GM12878 (cell line): ENCODE measurements around the gene MIPOL1. TPM values are rescaled to one million over a fixed set of nuclear protein-coding genes. Genes with fewer than 3 reads are reported as not detected.

ENCODE experiments used
- ATAC-seq: fragments of 200-7000 bp; cut with Tn5 transposase; 3 replicates; pipeline ENCODE4 v1.9.1; 2020; ENCODE audit warnings: mild to moderate bottlenecking, moderate library complexity
- BruUV-seq: library from RNA; stranded (reverse); fragments of 400-500 nt; replicated peaks from 2 replicates; lab custom pipeline; 2021; lab: Mats Ljungman, UMichigan
- CTCF ChIA-PET: fragments of 300-600 bp; sonication (Branson Sonifier 250); formaldehyde crosslinking; extraction: SDS; loops from one replicate; lab custom pipeline; 2021; ENCODE audit warnings: inconsistent platforms; lab: Yijun Ruan, JAX
- POLR2A ChIA-PET: fragments of 350-600 bp; formaldehyde crosslinking; extraction: SDS; loops from one replicate; lab custom pipeline; 2021; ENCODE audit warnings: inconsistent platforms; lab: Charles Lee
- RAD21 ChIA-PET: fragments of 300-600 bp; sonication (Branson Sonifier 250); formaldehyde crosslinking; loops from one replicate; lab custom pipeline; 2023; ENCODE audit warnings: antibody characterized with exemption; ENCODE audit not compliant: unreplicated experiment; lab: Charles Lee
- SMC1A ChIA-PET: fragments of 300-600 bp; sonication (Branson Sonifier 250); formaldehyde crosslinking; loops from one replicate; lab custom pipeline; 2023; ENCODE audit not compliant: unreplicated experiment, uncharacterized antibody; lab: Charles Lee
- DNase-seq: peaks from one replicate; pipeline ENCODE4 v3.0.0-alpha.2; 2011; ENCODE audit warnings: low read depth, low spot score
- FAIRE-seq: peaks from 3 replicates; lab custom pipeline; 2011; peaks lifted over from hg19 to GRCh38; lab: Jason Lieb, UNC
- H2AFZ ChIP-seq: 2 replicates; pipeline ENCODE4 v1.6.0; 2011; ENCODE audit warnings: low read depth, low read length, control low read depth; ENCODE audit not compliant: control insufficient read depth
- H3K27ac ChIP-seq: 2 replicates; pipeline ENCODE4 v1.5.1; 2011; ENCODE audit warnings: control low read depth; ENCODE audit not compliant: control insufficient read depth, insufficient read depth
- H3K27me3 ChIP-seq, 2 experiments: replicated peaks in 1 of 2; 2 replicates each; pipeline versions ENCODE4 v1.6.0 to v1.6.1; 2011; ENCODE audit warnings: low read length in 1 of 2; ENCODE audit not compliant: control insufficient read depth in 2 of 2, insufficient read depth in 2 of 2
- H3K36me3 ChIP-seq, 2 experiments: 2 replicates each; pipeline ENCODE4 v1.5.1; 2011; ENCODE audit warnings: low read length in 1 of 2; ENCODE audit not compliant: control insufficient read depth in 2 of 2, insufficient read depth in 2 of 2
- H3K4me1 ChIP-seq: 2 replicates; pipeline ENCODE4 v1.6.1; 2011; ENCODE audit warnings: mild to moderate bottlenecking, low read length, moderate library complexity, mixed read lengths; ENCODE audit not compliant: control insufficient read depth, insufficient read depth
- H3K4me2 ChIP-seq: 2 replicates; pipeline ENCODE4 v1.6.0; 2011; ENCODE audit warnings: control low read depth; ENCODE audit not compliant: control insufficient read depth, insufficient read depth
- H3K4me3 ChIP-seq: fragments of 200-600 bp; sonication (generic); 2 replicates; pipeline ENCODE4 v1.5.1; 2016
- H3K79me2 ChIP-seq: 2 replicates; pipeline ENCODE4 v1.6.0; 2011; ENCODE audit warnings: low read length; ENCODE audit not compliant: control insufficient read depth, insufficient read depth
- H3K9ac ChIP-seq: 2 replicates; pipeline ENCODE4 v1.8.0; 2011; ENCODE audit warnings: low read length, control low read depth, mixed read lengths; ENCODE audit not compliant: control insufficient read depth, insufficient read depth
- H3K9me3 ChIP-seq: replicated peaks from 3 replicates; pipeline ENCODE4 v1.5.1; 2011; ENCODE audit warnings: mild to moderate bottlenecking, low read length; ENCODE audit not compliant: control insufficient read depth, insufficient read depth
- H4K20me1 ChIP-seq: 2 replicates; pipeline ENCODE4 v1.6.0; 2011; ENCODE audit not compliant: control insufficient read depth, insufficient read depth
- EGR1 ChIP-seq, 2 experiments: IDR thresholded peaks; 1 replicate in 1 of 2; 2 replicates in 1 of 2; pipeline ENCODE4 v1.6.1; 2011 to 2012; ENCODE audit warnings: low read depth in 2 of 2, low read length in 2 of 2, borderline replicate concordance in 1 of 2, mild to moderate bottlenecking in 1 of 2, moderate library complexity in 1 of 2
- HDGF ChIP-seq: fragments of 450-650 bp; IDR thresholded peaks from 2 replicates; pipeline ENCODE4 v1.6.1; 2016; ENCODE audit warnings: antibody characterized with exemption
- JUND ChIP-seq: IDR thresholded peaks from 2 replicates; pipeline ENCODE4 v1.6.1; 2012; ENCODE audit warnings: low read depth, mild to moderate bottlenecking, low read length, improper control_type of control experiment, moderate library complexity
- RUNX3 ChIP-seq: IDR thresholded peaks from 2 replicates; pipeline ENCODE4 v1.6.1; 2012; ENCODE audit warnings: low read length, inconsistent platforms
- TCF12 ChIP-seq: IDR thresholded peaks from 2 replicates; pipeline ENCODE4 v1.6.1; 2011; ENCODE audit warnings: low read depth, mild to moderate bottlenecking, low read length
- ZNF207 ChIP-seq: fragments of 450-650 bp; IDR thresholded peaks from 2 replicates; pipeline ENCODE4 v1.6.1; 2014; ENCODE audit warnings: antibody characterized with exemption, mild to moderate bottlenecking, borderline replicate concordance
- ZNF592 ChIP-seq: fragments of 450-650 bp; IDR thresholded peaks from 2 replicates; pipeline ENCODE4 v1.6.1; 2017; ENCODE audit warnings: mild to moderate bottlenecking, moderate library complexity
- WGBS: methylation state at CpG from one replicate; pipeline ENCODE4 v1.1.6; 2016; ENCODE audit warnings: low lambda C conversion rate; ENCODE audit not compliant: insufficient replicate concordance, insufficient coverage; ENCODE audit errors: missing lambda C conversion rate; 5-methylcytosine and 5-hydroxymethylcytosine counted together
- in situ Hi-C: fragments of 300-500 bp; cut with MboI; formaldehyde crosslinking; loops from 9 replicates; pipeline ENCODE4 v1.14.3; 2018; ENCODE audit warnings: mixed read lengths
- intact Hi-C: fragments of 100-400 bp; cut with micrococcal nuclease; formaldehyde crosslinking; loops from one replicate; pipeline ENCODE4 v1.14.2; 2022; ENCODE audit not compliant: unreplicated experiment
- polyA plus RNA-seq, 11 experiments: library from polyadenylated mRNA; depleted of rRNA in 4 of 11; unstranded in 6 of 11; stranded (reverse) in 5 of 11; fragments of >200 nt; fragmentation: Nextera tagmentation in 4 of 11; fragmentation: Illumina TruSeq in 1 of 11; extraction: Ambion mirVana in 4 of 11; extraction: Trizol in 1 of 11; gene quantifications; 1 replicate in 1 of 11; 2 replicates in 10 of 11; pipeline versions ENCODE4 v1.2.1 to v1.2.3, GENCODE V29; 2011 to 2016; ENCODE audit warnings: inconsistent platforms in 2 of 11, missing spikeins in 2 of 11, low read depth in 1 of 11
- total RNA-seq, 4 experiments: library from RNA; depleted of rRNA in 3 of 4; stranded (reverse); fragments of >200 nt in 3 of 4; fragmentation: Illumina TruSeq in 1 of 4; extraction: Trizol in 1 of 4; gene quantifications; 2 replicates each; pipeline versions ENCODE4 v1.2.1 to v1.2.3, GENCODE V29; 2013 to 2021

The MIPOL1 gene
- total and polyA plus RNA-seq, 10 of the 15 experiments (the other 5 are each of a cell fraction or from before 2014, with no cell fraction given), result 0.06 TPM; not detected in 9

GRCh38 chr14:37600880-37601741, 403.4 kb downstream of the MIPOL1 start:
- FAIRE-seq, result no peak
- TF ChIP-seq TCF12, result no peak
- no peak for TF ChIP-seq ZNF207
- no peak for TF ChIP-seq RUNX3
- no peak for TF ChIP-seq HDGF
- no peak for TF ChIP-seq JUND
- TF ChIP-seq EGR1 (IDR thresholded peaks at IDR 0.05; ENCODE audit: borderline replicate concordance in 1 of 2, low read depth in 2 of 2, low read length in 2 of 2), result no peak
- TF ChIP-seq ZNF592, result no peak
- H3K9me3 ChIP-seq, result no peaks in the 10 kb centered on the region; the same call in 2 of the 3 replicates
- 13% methylated on average over 4 of the region's 4 CpGs for WGBS
- H2AFZ ChIP-seq, result no peak overlapping the region
- in situ Hi-C loops (no loop called here), intact Hi-C loops (no loop called here)
- no peaks in the 10 kb centered on the region; a peak in 2 of 4 replicates for H3K27me3 ChIP-seq
- ChIA-PET RAD21 (no interaction called here), CTCF (no interaction called here), POLR2A (interaction anchor here (0.6 kb wide), 1 partner anchor 239 kb away, joined by 4 read pairs; no protein-coding TSS in a partner anchor), SMC1A (no interaction called here)
- no peak for DNase-seq
- no peaks in the 10 kb centered on the region for H3K36me3 ChIP-seq
- H3K4me1 ChIP-seq, result no peaks in the 10 kb centered on the region
- no peak overlapping the region for H3K4me2 ChIP-seq
- H3K4me3 ChIP-seq, result no peak overlapping the region
- no TSS peak for BruUV-seq
- no peak for ATAC-seq
- H3K9ac ChIP-seq, result no peak overlapping the region
- no peak overlapping the region for H3K27ac ChIP-seq
- no peaks in the 10 kb centered on the region for H3K79me2 ChIP-seq
- H4K20me1 ChIP-seq, result no peaks in the 10 kb centered on the region
